ENCODE data around the gene LHX4.
"Not testable (repeated sequence)": the region's sequence is repeated elsewhere in the genome, so short reads cannot be mapped to it uniquely, and the experiment has no call there.

LHX4 gene

DNA sequence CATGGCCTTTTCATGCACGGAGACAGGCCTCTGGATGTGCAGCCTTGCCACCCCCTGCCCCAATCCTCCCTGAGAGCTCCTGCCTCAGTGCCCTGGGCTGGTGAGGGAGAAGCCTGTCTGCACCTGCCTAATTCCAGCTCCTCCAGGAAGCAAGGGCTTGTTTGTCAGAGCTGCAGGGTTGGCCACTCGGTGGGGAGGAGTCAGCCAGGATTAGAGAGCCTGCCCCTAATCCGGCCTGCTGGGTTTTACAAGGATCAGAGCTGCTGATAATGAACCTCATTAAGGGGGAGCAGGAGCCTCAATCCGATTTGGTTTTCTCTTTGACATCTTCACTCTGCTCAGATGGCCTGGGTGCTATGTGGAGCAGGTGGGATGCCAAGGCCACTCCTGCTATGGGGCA, 31.9 kb upstream of the LHX4 start:
- no peak for DNase-seq

DNA sequence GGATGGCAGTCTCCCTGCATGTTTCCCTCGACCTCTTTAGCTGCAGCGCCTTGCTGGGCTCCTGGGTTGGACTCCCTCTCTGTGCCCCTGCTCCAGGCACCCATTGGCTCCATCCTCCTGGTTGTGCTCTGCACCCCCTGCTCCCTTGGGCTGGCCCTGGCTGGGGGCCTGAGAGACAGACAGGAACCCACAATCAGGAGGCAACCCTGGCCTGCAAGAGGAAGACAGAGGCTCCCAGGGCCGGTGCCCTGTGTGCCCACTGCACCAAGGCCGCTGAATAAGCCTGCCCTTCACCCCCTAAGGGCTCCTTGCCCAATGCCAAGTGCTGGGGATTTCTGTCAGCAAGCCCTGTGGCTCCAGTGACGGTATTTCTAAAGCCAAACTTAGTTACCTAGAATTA, 31.5 kb upstream of the LHX4 start:
- DNase-seq = no peak

DNA sequence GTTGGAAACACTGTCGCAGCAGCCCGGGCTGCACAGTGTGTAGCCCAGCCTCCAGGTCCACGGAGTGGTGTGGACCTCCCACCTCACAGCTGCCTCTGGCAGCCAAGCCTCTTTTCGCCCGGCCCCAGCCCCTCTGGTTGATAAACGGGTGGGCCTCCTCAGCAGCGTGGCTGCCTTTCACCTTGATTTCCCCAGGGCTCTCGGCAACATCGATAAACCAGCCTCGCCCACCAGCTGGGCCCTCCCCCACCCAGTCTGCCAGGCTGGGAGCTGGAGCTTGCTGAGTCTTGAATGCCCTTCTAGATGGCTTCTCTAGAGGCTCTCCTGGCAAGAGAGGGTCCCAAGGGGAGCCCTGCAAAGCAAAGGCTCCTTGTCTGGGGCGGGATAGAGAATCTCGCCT, 31.0 kb upstream of the LHX4 start:
- DNase-seq = no peak

DNA sequence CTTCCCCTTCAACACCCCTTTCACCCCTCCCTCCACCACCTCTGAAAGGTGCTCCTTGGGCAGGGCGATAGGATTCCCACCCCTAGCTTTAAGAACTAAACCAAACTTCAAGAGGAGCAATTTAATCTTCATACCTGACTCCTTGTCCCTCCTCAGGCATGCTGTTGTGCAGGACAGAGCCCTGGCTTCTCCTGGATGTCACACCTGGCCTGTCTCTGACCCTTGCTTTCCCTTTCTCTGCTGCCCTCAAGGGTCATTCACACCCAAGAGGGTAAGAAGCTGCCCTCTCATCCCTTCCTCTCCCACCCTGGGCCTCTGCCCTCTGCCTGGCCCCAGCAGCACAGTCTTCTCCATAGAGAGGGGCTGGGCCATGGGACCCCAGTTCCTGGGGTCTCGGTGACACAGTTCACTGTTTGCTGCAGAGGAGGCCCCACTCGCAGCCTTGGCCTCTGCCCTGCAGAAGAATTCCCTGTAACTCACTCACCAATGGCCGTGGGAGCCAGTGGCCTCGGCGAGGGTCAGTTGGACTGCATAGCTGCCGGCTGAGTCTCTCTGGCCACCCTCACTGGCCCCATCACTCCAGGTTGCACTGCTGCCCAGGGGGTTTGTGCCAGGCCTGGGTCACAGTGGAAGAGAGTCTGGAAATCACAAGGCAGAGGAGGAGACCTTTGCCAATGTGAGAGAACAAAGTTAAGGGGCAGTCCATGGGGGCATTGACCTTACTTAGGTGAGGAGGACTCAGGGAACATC, 28.4 kb upstream of the LHX4 start:
- no peak for DNase-seq

DNA sequence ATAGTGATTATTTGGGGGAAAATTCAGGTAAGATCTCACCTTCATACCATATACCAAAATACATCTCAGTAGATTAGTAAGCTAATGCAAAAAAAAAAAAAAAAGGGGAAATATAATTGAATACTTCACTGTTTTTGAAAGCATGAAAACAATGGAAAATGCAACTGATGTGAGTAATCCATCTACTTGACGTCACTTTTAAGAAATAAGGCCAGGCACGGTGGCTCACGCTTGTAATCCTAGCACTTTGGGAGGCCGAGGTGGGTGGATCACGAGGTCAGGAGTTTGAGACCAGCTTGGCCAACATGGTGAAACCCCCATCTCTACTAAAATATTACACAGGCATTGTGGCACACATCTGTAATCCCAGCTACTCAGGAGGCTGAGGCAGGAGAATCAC, 27.5 kb upstream of the LHX4 start:
- not testable (repeated sequence) for DNase-seq

DNA sequence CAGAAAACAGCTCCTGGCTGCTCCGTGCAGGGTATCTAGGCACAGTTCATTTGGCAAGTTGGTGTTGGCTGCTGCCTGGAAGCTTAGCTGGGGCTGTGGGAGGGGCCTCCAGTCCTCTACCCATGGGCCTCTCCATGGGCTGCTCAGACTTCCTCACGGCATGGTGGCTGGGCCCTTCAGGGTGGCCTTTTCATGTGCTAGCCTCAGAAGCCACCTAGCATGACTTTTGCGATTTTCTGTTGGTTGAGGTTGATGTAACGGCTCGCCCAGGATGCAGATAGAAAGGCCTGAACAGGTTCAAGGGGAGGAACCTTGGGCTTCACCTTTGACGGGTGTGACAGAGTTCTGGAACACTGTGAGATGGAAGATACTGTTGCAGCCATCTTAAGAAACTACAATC, 25.8 kb upstream of the LHX4 start:
- no peak for DNase-seq

DNA sequence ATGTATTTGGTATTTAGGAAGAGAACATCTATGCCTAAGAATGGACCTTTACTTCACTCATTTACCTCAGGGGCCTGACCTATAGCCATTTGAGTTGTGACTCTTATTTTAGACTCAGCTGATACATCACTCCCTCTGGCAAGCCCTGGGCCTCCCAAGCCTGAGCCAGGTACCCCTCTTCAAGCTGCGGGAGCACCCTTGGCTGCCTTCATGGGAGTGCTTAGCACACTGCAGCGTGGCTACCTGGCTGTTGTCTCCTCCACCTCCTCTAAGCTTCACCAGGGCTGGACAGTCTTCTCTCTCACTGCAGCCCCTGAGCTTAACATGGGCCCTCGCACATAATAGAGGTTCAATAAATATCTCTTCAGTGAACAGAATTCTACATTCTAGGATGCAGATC, 23.5 kb upstream of the LHX4 start:
- DNase-seq = no peak

GRCh38 chr1:180208264-180208663, 21.8 kb upstream of the LHX4 start:
- DNase-seq = no peak

- no peak for DNase-seq
These were observed 19.9 kb upstream of the LHX4 start for GRCh38 chr1:180210008-180210620.

DNA sequence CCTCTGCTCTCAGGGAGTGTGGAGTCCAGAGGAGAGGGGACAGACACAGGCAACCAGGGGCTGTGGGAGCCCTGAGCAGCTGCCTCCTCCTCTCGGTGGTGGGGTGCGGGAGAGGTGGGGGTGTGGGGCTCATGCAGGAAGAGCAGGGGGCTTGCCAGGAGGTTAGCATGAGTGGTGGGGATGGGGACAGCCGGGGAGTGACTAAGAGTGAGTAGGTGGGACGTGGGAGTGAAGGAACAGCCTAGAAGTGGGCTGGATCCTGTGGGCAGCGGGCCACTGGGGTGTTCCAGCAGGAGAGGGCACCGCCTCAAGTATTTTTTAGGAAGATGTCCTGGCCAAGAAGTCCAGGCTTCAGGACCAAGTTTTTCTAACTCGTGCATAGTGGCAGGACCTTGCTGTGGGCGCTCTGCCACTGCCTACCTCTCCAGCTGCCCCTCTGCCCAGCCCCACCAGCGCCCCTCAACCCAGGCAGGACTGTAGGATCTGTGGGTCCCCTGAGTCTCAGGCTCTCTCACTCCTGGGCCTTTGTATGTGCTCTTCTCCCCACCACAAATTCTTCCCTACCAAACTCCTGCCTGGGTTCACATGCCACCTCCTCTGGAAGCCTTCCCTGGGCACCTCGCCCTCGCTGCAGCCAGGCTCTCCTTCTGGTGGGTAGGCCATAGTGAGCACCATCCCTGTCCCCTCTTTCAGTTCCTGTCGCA, 18.8 kb upstream of the LHX4 start:
- DNase-seq = no peak

DNA sequence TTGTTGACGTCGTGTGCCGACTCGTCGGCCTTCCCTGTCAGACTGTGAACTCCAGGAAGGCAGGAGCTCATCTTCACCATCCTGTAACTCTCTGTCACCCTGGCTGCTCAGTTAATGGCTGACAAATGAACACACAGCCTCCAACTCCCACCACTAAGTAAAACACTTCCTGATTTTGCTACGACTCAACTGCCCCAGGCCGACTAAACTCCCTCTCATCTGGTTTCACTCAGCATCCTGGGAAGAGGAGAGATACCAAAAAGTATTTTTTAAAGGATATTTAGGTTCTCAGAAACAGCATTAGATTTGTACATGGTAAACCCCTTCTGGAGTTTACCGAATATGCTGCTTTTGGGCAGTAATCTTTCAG, 18.2 kb upstream of the LHX4 start:
- no peak for DNase-seq

DNA sequence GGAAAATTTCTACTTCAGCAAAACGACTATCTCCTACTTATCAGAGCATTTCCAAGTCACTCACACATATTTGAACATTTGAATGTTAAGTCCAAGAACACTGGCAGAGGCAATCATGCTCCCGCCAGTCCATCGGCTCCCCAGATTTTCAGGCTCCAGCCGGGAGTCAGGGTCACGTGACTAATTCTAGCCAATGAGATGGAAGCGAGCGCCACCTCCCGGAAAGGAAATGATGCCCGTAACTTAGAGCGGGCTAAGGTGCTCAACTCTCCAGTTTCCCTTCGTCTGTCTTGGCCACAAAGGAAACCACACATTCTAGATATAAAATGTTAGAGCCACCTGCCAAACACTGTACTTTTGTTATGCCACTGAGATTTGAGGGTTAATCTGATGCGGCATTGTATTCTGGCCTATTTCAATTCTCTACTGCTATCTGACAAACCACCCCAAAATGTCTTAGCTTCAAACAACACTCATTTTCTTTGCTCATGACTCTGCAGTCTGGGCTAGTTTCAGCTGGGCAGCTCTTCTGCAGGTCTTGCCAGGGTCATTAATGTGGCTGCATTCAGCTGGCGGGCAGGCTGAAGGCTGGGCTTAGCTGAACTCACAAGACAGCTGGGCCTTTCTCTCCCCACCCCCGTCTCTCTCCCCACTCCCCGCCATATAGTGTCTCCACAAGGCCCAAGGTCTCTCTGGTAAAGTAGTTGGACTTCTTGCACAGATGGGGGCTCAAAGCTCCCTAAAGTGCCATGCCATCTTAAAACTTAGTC, 16.5 kb upstream of the LHX4 start:
- no peak for DNase-seq

DNA sequence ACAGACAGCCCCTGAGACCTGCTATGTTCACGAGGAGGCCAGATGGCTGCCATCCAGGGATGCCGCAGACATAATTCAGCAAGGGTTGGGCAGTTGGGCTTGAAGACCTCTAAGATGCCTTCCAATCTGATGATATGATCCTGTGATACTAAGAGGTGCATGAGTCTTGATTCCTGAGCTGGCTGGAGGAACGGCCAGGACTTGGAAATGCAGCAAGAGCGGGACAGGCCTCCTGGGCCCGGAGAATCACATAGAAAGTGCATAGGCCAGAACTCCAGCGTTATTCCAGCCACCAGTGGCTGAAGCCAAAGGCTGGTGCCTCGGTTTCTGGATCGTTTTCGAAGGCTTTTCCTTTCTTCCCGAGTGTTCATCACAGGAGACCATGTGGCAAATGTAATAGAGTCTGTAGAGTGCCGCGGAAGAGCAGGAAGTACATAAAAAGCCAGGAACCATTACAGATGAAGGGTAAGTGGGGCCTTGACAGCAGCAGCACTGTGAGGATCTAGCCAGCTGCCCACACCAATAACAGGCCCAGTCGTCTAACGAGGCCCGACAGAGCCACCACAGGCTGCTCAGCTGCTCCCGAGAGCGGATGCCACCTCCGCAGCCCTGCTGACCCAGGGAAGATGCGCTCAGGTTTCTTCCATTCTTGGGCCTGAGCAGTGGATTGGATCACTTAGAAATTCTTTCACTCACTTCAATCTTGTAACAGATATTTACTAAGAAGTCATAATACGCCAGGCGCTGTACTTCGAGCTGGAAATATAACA, 14.0 kb upstream of the LHX4 start:
- no peak for DNase-seq

DNA sequence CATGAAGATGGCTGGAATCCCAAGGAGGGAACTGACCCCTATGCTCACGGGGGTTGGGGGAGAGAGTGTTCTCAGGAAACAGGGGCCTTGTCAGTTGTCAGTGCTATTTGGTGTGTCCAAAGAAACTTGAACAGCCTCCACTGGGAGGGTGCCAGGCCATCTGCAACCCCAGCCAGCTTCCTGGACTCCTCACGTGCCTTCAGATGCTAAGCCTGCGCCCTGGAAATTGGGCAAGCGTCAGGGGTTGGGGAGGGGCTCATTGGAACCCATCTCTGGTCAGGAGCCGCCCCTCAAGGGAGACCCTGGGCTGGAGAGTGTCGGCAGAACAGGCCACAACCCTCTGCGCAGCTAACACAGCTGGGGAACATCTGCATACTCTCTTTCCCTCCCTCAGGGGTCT, 13.1 kb upstream of the LHX4 start:
- DNase-seq = no peak

DNA sequence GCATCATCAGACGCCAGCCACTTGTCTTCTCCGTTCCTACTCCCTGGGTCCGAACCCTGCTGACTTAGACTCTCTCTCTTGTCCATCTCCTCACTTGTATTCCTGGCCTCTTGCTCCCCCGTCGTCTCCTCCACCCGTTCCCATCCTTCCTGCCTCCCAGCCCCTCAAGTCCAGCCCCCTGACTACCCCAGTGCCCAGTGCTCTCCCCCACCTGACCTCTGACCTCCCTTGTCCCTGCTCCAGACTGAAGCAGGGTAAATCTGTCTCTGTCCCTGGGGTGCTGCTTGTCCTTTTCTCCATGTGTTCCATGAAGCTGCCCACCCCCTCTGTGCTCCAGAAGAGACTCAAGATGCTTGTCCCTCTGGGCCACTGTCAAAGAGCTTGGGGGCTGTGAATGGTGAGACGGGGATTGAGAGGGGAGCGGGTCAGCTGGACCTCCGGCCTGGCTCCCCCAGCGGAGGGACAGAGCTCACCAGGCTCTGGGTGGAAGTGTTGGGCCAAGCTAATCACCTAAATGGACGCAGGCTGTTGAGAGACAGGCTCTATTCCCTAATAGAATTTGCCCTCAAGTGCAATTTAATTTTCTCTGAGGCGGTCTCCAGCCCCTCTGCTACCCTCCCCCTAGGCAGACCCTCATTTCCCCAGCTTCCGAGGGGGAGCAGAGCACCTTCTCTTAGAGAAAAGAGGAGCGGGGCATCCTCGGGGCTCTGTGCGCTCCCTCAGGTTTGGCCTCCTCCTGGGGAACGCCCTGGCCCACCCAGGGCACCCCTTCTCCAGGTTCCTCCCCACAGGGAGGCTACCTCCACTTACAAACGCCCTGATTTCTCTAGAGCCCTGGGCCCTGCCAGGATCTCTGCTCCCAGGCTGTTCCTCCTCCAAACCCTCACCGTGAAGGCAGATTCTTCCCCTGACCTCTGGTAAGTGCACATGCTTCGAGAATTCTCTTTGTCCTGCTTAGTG, 11.0 kb upstream of the LHX4 start:
- no peak for DNase-seq

DNA sequence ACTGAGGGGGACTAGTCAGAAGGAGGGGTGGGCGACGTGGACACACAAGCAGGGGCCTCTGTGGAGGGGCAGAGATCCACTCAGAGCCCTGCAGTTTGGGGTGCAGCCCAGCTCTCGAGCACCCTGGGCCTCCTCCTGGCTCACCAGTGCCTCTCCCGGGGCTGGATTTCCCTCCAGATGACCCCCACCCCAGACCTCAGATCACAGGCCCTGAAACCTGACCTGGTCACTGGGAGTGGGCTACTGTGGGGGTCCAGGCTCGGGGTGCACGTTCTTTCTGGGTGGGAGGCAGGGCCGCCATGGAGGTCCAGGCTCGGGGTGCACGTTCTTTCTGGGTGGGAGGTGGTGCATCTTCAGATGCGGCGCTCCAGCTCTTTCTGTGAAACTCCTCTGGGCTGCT, 10.3 kb upstream of the LHX4 start:
- DNase-seq = no peak

GRCh38 chr1:180221462-180221861, 8.6 kb upstream of the LHX4 start:
- DNase-seq = no peak

- DNase-seq = no peak
These were observed 5.2 kb upstream of the LHX4 start for GRCh38 chr1:180224902-180225301.

DNA sequence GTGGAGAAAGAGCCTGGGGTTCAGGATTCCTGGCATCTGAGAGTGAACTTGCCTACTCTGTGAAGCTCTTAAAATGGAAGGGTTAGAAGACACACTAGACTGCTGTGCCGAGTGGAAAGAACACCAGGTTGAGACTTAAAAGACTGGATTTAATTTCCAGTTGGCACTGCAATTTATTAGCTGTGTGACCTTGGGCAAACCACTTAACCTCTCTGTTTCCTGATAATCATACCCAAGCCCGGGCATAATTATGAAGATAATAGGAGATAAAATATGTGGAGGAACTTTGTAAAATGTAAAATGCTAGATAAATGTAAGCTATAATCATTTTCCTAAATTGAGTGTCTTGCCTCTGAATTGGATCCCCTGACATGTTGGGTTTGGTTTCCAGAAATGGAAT, 4.7 kb upstream of the LHX4 start:
- no peak for DNase-seq

DNA sequence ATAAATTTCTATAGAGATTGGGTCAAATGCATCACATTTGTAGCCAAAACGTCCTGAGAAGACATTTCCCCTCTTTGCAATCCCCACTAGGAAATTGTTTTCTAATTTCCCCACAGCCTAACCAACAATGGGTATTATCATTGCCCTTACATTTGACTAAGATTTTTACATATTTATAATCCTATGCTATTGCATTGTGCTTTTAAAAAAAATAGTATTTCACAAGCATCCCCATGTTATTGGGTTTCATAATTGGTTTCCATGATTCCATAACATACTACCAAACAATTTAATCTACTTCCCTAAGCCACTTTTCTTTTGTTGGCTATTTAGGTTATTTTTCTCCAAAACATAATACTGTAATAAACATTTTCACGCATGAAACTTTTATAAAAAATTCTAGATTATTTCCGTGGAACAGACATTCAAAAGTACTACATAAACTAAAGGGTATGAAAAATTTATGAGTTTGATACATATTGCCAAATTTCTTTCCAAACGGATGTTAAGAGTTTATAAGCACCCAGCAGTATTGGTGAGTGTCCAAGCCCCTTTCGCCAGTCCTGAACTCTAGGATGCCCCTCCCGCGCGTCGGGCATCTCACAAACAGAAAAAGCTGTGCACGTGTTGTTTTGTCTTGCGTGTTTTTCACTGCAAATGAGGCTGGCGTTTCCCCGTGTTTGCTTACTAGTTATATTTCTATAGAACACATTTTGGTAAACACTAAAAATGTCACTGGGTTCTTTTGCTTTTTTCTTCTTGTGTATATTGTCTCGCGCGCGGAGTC, 2.0 kb upstream of the LHX4 start:
- no peak for DNase-seq

All from NCI-H2081 (cell line).